T-cell (primary cell): ENCODE results near the gene OR10A4. TPM values are rescaled to one million over a fixed set of nuclear protein-coding genes. Genes with fewer than 3 reads are reported as not detected.
"Not testable (repeated sequence)": the region's sequence is repeated elsewhere in the genome, so short reads cannot be mapped to it uniquely, and the experiment has no call there.

Source experiments
- ATAC-seq, 4 experiments: fragments of 200-7000 bp in 3 of 4; fragments of 150-1000 bp in 1 of 4; cut with Tn5 transposase; replicated peaks in 1 of 4; 1 replicate in 3 of 4; 2 replicates in 1 of 4; pipeline ENCODE4 v1.10.0; 2021; ENCODE audit warnings: moderate library complexity in 3 of 4, mild to moderate bottlenecking in 2 of 4, moderate number of reproducible peaks in 1 of 4
- CTCF ChIA-PET, 2 donors: fragments of 300-600 bp; sonication (Branson Sonifier 250); formaldehyde crosslinking; loops; one replicate each; lab custom pipeline; 2022; ENCODE audit warnings: antibody characterized with exemption in 2 of 2; lab: Charles Lee
- POLR2A ChIA-PET, 2 donors: fragments of 300-600 bp; sonication (Branson Sonifier 250); formaldehyde crosslinking; loops; one replicate each; lab custom pipeline; 2022; ENCODE audit warnings: antibody characterized with exemption in 2 of 2; lab: Charles Lee
- DNase-seq, 35 experiments: peaks; one replicate each; pipeline versions ENCODE4 v3.0.0 to v3.0.0-alpha.2; 2013 to 2023
- H3K27ac ChIP-seq: one replicate; pipeline ENCODE4 v1.5.1; 2013; ENCODE audit warnings: low read length
- H3K27me3 ChIP-seq, 2 experiments: replicated peaks in 1 of 2; 1 replicate in 1 of 2; 2 replicates in 1 of 2; pipeline versions ENCODE4 v1.6.1 to v1.7.0; 2013; ENCODE audit warnings: low read length in 1 of 2, mixed read lengths in 1 of 2; ENCODE audit not compliant: control insufficient read depth in 2 of 2, insufficient read depth in 2 of 2; ENCODE audit errors: extremely low read depth in 1 of 2
- H3K36me3 ChIP-seq, 2 donors: 1 replicate in 1 of 2; 2 replicates in 1 of 2; pipeline versions ENCODE4 v1.6.1 to v1.7.0; 2013; ENCODE audit warnings: low read length in 1 of 2; ENCODE audit not compliant: control insufficient read depth in 2 of 2, insufficient read depth in 1 of 2; ENCODE audit errors: extremely low read depth in 1 of 2
- H3K4me1 ChIP-seq, 2 experiments: 1 replicate in 1 of 2; 2 replicates in 1 of 2; pipeline versions ENCODE4 v1.6.1 to v1.7.0; 2013; ENCODE audit warnings: low read length in 2 of 2, mixed read lengths in 1 of 2; ENCODE audit not compliant: insufficient read depth in 2 of 2, control insufficient read depth in 1 of 2; ENCODE audit errors: extremely low read depth in 1 of 2
- H3K4me3 ChIP-seq, 2 donors: 1 replicate in 1 of 2; 2 replicates in 1 of 2; pipeline versions ENCODE4 v1.5.1 to v1.7.0; 2013; ENCODE audit warnings: mild to moderate bottlenecking in 2 of 2, low read length in 1 of 2, moderate library complexity in 1 of 2; ENCODE audit not compliant: control insufficient read depth in 1 of 2; ENCODE audit errors: extremely low read depth in 1 of 2
- H3K9me3 ChIP-seq: 2 replicates; pipeline ENCODE4 v1.7.0; 2013
- H3K27ac Mint-ChIP-seq, 2 donors: one replicate each; pipeline ENCODE4 v1.8.0; 2020 to 2021; ENCODE audit warnings: mild to moderate bottlenecking in 2 of 2, mixed read lengths in 2 of 2
- H3K27me3 Mint-ChIP-seq, 2 donors: one replicate each; pipeline ENCODE4 v1.8.0; 2021 to 2022; ENCODE audit warnings: mixed read lengths in 2 of 2
- H3K36me3 Mint-ChIP-seq: one replicate; pipeline ENCODE4 v1.8.0; 2021; ENCODE audit warnings: mixed read lengths
- H3K4me1 Mint-ChIP-seq, 3 donors: one replicate each; pipeline ENCODE4 v1.8.0; 2020 to 2022; ENCODE audit warnings: mixed read lengths in 3 of 3, mild to moderate bottlenecking in 1 of 3
- H3K4me3 Mint-ChIP-seq, 3 donors: one replicate each; pipeline ENCODE4 v1.8.0; 2020 to 2022; ENCODE audit warnings: mild to moderate bottlenecking in 3 of 3, mixed read lengths in 3 of 3, moderate library complexity in 3 of 3
- H3K9me3 Mint-ChIP-seq, 3 donors: one replicate each; pipeline ENCODE4 v1.8.0; 2020 to 2022; ENCODE audit warnings: mixed read lengths in 3 of 3
- WGBS: methylation state at CpG from one replicate; pipeline ENCODE4 v1.1.5; 2013; ENCODE audit warnings: missing lambda C conversion rate; ENCODE audit not compliant: insufficient coverage; 5-methylcytosine and 5-hydroxymethylcytosine counted together
- total RNA-seq, 35 experiments: library from RNA in 6 of 35; stranded (reverse) in 6 of 35; fragments of 120-200 nt in 1 of 35; gene quantifications; one replicate each; pipeline versions ENCODE4 v1.2.1 to v1.2.4 and lab custom pipeline; 2013 to 2026

The OR10A4 gene
- total RNA-seq, 5 donors from 2014 or later (not counting 1 experiment from before 2014, with no cell fraction given) = not detected

DNA sequence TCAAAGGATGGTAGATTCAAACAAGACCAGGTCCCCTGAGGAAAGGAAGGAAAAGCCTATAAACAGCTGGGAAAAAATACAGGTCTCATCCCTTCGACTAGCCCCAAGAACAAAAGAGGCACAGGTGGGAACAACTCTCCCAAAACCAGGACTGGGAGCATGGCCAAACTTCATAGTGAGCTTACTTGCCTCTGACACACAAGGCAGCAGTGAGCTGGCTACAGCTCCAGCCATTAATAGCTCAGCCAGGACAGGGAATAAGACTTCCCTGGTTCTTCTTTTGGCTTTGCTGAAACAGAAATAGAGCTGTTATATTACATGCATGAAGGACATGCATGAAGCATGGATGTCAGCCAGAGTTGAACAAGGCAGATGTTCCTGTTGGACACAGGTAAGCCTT is 13.5 kb upstream of the OR10A4 start, which contains the start of gene OR10A2:
Gene OR10A2 (plus strand): TSS at position 97 of the 400 bp plus-strand sequence. CDS start 6,698 bp downstream, outside the sequence.
- CTCF ChIA-PET = interaction anchor here in 1 of 2 donors (0.7 kb wide), 1 partner anchor 104 kb away, joined by 3 read pairs; no protein-coding TSS in a partner anchor
- no peaks in the 10 kb centered on the region for H3K4me1 Mint-ChIP-seq
- ATAC-seq (no peak), DNase-seq (no peak)
- POLR2A ChIA-PET = no interaction called here
- H3K27me3 Mint-ChIP-seq = peaks cover 6 to 11% of the 10 kb centered on the region in 2 donors
- H3K36me3 Mint-ChIP-seq = no peaks in the 10 kb centered on the region
- H3K27me3 ChIP-seq = no peaks in the 10 kb centered on the region
- H3K36me3 ChIP-seq = no peaks in the 10 kb centered on the region
- H3K4me3 Mint-ChIP-seq = no peak within 1 kb of the TSS
- H3K27ac ChIP-seq = no peak within 1 kb of the TSS
- no peaks in the 10 kb centered on the region for H3K4me1 ChIP-seq
- no CpG with 5 or more reads among the region's 1 CpG for WGBS
- H3K9me3 Mint-ChIP-seq = peaks cover 0 to 7% (median 6%) of the 10 kb centered on the region in 3 donors
- H3K4me3 ChIP-seq = no peak within 1 kb of the TSS
- no peak within 1 kb of the TSS for H3K27ac Mint-ChIP-seq
- no peaks in the 10 kb centered on the region for H3K9me3 ChIP-seq

DNA sequence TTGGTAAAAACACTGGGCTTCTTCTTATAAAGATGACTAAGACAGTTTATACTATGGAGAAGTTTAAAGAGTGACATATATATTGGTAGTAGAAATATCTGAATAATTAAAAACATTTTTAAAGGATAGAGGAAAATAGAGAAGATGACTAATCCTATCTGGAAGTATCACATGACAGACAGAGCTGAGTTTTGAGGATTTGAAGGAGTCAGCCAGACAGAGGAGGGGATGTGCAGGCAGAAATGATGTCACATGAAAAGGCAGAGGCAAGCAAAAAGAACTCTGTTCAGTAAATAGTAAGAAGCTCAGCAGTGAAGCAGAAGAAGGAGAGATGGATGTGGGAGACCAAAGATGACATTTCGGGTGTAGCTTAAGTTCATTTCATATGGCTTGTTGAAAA is 12.0 kb upstream of the OR10A4 start:
- Mint-ChIP-seq H3K4me3 (no peak overlapping the region), H3K4me1 (no peaks in the 10 kb centered on the region), H3K36me3 (no peaks in the 10 kb centered on the region), H3K9me3 (peaks cover 0 to 7% (median 5%) of the 10 kb centered on the region in 3 donors), H3K27ac (no peak overlapping the region), H3K27me3 (peaks cover 5 to 10% of the 10 kb centered on the region in 2 donors)
- Histone ChIP-seq H3K27ac (no peak overlapping the region), H3K4me3 (no peak overlapping the region), H3K27me3 (no peaks in the 10 kb centered on the region), H3K4me1 (no peaks in the 10 kb centered on the region), H3K9me3 (no peaks in the 10 kb centered on the region), H3K36me3 (no peaks in the 10 kb centered on the region)
- ChIA-PET CTCF (no interaction called here), POLR2A (interaction anchor here in 1 of 2 donors (0.7 kb wide), 1 partner anchor 977 kb away, joined by 4 read pairs; no protein-coding TSS in a partner anchor)
- ATAC-seq = no peak
- WGBS = no CpG with 5 or more reads among the region's 1 CpG
- DNase-seq = no peak

DNA sequence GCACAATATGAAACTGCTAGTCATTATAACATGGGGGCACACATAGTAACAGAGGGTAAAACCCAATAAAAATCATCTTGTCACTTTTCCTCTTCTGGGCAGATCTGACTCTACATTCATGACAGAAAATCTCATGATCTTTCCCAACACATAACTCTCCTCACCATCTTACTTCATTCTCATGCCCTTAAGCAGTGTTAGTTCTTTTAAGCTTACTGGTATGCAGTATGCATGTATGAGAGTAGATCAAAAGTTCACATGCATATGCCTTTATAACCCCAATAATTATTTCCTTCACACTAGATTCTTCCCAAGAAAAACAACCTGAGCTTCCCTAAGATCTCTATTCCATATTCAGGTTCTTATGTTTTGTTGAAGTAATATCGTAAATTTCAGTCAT is 5.1 kb upstream of the OR10A4 start:
- Histone ChIP-seq H3K4me1 (no peaks in the 10 kb centered on the region), H3K27ac (no peak overlapping the region), H3K36me3 (no peaks in the 10 kb centered on the region), H3K9me3 (no peaks in the 10 kb centered on the region), H3K4me3 (no peak overlapping the region), H3K27me3 (peaks cover 0 to 3% of the 10 kb centered on the region in 2 experiments)
- Mint-ChIP-seq H3K4me1 (no peaks in the 10 kb centered on the region), H3K27me3 (peaks cover 2 to 11% of the 10 kb centered on the region in 2 donors), H3K27ac (no peak overlapping the region), H3K4me3 (no peak overlapping the region), H3K9me3 (no peaks in the 10 kb centered on the region), H3K36me3 (no peaks in the 10 kb centered on the region)
- no peak for ATAC-seq
- CTCF ChIA-PET = no interaction called here
- no peak for DNase-seq
- POLR2A ChIA-PET = no interaction called here
- no CpG with 5 or more reads among the region's 1 CpG for WGBS

DNA sequence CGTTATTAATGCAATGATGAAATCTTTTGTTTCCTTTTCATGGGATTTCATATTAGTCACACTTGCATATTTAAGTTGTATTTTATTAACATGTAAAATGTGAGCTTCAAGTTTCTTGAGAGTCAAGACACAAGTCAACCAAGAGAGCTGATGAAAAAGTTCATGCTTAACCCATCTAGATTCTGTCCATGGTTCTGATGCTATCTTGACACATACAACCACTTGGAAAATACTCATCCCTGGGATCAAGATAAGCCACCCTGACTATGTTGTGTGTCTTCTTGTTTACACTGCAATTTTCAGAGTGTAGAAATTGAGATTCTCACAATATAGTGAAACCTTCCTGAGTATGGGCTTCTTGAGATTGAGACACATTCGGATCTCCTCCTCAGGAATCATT is 664 bp upstream of the OR10A4 start:
- H3K27me3 ChIP-seq = peaks cover 0 to 9% of the 10 kb centered on the region in 2 experiments
- ATAC-seq = no peak
- no peaks in the 10 kb centered on the region for H3K9me3 Mint-ChIP-seq
- H3K4me3 Mint-ChIP-seq = no peak overlapping the region
- H3K27ac ChIP-seq = no peak overlapping the region
- H3K36me3 ChIP-seq = no peaks in the 10 kb centered on the region
- H3K27me3 Mint-ChIP-seq = peaks cover 7 to 11% of the 10 kb centered on the region in 2 donors
- ChIA-PET POLR2A (no interaction called here), CTCF (no interaction called here)
- no peak overlapping the region for H3K4me3 ChIP-seq
- H3K9me3 ChIP-seq = no peaks in the 10 kb centered on the region
- no peak for DNase-seq
- WGBS = 100% methylated on average over 1 of the region's 2 CpGs
- H3K27ac Mint-ChIP-seq = no peak overlapping the region
- H3K36me3 Mint-ChIP-seq = no peaks in the 10 kb centered on the region
- H3K4me1 ChIP-seq = no peaks in the 10 kb centered on the region
- no peaks in the 10 kb centered on the region for H3K4me1 Mint-ChIP-seq

DNA sequence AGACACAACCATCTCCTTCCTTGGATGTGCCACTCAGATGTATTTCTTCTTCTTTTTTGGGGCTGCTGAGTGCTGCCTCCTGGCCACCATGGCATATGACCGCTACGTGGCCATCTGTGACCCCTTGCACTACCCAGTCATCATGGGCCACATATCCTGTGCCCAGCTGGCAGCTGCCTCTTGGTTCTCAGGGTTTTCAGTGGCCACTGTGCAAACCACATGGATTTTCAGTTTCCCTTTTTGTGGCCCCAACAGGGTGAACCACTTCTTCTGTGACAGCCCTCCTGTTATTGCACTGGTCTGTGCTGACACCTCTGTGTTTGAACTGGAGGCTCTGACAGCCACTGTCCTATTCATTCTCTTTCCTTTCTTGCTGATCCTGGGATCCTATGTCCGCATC is 489 bp downstream of the OR10A4 start:
- Mint-ChIP-seq H3K4me1 (no peaks in the 10 kb centered on the region), H3K27ac (no peak overlapping the region), H3K9me3 (no peaks in the 10 kb centered on the region), H3K36me3 (no peaks in the 10 kb centered on the region), H3K27me3 (peaks cover 3 to 13% of the 10 kb centered on the region in 2 donors), H3K4me3 (no peak overlapping the region)
- Histone ChIP-seq H3K9me3 (no peaks in the 10 kb centered on the region), H3K27me3 (peaks cover 0 to 9% of the 10 kb centered on the region in 2 experiments), H3K27ac (no peak overlapping the region), H3K36me3 (no peaks in the 10 kb centered on the region), H3K4me3 (no peak overlapping the region), H3K4me1 (no peaks in the 10 kb centered on the region)
- DNase-seq (no peak), ATAC-seq (no peak)
- 85% methylated on average over 3 of the region's 3 CpGs for WGBS
- POLR2A ChIA-PET = no interaction called here
- CTCF ChIA-PET = no interaction called here

DNA sequence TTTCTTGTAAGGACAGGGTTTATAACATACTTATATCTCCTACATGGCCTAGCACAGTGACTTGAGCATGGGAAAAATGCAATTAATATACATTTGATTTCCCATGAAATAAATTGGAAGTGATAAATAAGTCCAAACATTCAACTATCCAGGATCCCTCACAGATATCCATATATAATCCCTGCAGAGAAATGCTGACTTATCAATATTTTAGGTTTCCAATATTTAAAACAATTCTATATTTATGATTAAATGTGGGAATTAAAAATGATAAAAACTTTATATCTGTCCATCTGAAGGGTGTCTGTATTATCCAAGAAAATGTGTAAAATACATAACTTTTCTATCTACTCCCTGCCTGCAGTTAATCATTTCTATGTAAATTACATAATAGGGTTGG is 6.3 kb downstream of the OR10A4 start:
- no peak overlapping the region for H3K4me3 ChIP-seq
- no peaks in the 10 kb centered on the region for H3K4me1 Mint-ChIP-seq
- DNase-seq (no peak), ATAC-seq (no peak)
- peaks cover 4 to 11% of the 10 kb centered on the region in 2 donors for H3K27me3 Mint-ChIP-seq
- no peaks in the 10 kb centered on the region for H3K4me1 ChIP-seq
- no peaks in the 10 kb centered on the region for H3K27me3 ChIP-seq
- no peaks in the 10 kb centered on the region for H3K36me3 Mint-ChIP-seq
- no peaks in the 10 kb centered on the region for H3K36me3 ChIP-seq
- no peak overlapping the region for H3K4me3 Mint-ChIP-seq
- ChIA-PET CTCF (no interaction called here), POLR2A (no interaction called here)
- H3K27ac ChIP-seq = no peak overlapping the region
- H3K27ac Mint-ChIP-seq = no peak overlapping the region
- no peaks in the 10 kb centered on the region for H3K9me3 ChIP-seq
- no peaks in the 10 kb centered on the region for H3K9me3 Mint-ChIP-seq

DNA sequence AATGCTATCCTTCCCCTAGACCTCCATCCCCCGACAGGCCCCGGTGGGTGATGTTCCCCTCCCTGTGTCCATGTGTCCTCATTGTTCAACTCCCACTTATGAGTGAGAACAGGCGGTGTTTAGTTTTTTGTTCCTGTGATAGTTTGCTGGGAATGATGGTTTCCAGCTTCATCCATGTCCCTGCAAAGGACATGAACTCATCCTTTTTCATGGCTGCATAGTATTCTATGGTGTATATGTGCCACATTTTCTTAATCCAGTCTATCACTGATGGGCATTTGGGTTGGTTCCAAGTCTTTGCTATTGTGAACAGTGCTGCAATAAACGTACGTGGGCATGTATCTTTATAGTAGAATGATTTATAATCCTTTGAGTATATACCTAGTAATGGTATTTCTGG is 11.3 kb downstream of the OR10A4 start:
- no CpG with 5 or more reads among the region's 5 CpGs for WGBS
- H3K36me3 ChIP-seq, H3K4me1 ChIP-seq, DNase-seq, H3K4me3 ChIP-seq, ATAC-seq, CTCF ChIA-PET, H3K9me3 ChIP-seq, H3K27ac ChIP-seq, H3K4me3 Mint-ChIP-seq, H3K27ac Mint-ChIP-seq, H3K36me3 Mint-ChIP-seq, H3K27me3 ChIP-seq, H3K9me3 Mint-ChIP-seq, H3K4me1 Mint-ChIP-seq, POLR2A ChIA-PET: not testable (repeated sequence)
- peaks cover 14 to 18% of the 10 kb centered on the region in 2 donors for H3K27me3 Mint-ChIP-seq
